Activated T-cell treated with anti-CD3 and anti-CD28 coated beads, Interleukin-2, amount 50 U/mL, for 1 hour (primary cell): ENCODE results near the gene KBTBD13.
"Not testable (repeated sequence)": the region's sequence is repeated elsewhere in the genome, so short reads cannot be mapped to it uniquely, and the experiment has no call there.

ENCODE experiments used
- DNase-seq: peaks from one replicate; pipeline ENCODE4 v3.0.0-alpha.2; 2020

The KBTBD13 gene

DNA sequence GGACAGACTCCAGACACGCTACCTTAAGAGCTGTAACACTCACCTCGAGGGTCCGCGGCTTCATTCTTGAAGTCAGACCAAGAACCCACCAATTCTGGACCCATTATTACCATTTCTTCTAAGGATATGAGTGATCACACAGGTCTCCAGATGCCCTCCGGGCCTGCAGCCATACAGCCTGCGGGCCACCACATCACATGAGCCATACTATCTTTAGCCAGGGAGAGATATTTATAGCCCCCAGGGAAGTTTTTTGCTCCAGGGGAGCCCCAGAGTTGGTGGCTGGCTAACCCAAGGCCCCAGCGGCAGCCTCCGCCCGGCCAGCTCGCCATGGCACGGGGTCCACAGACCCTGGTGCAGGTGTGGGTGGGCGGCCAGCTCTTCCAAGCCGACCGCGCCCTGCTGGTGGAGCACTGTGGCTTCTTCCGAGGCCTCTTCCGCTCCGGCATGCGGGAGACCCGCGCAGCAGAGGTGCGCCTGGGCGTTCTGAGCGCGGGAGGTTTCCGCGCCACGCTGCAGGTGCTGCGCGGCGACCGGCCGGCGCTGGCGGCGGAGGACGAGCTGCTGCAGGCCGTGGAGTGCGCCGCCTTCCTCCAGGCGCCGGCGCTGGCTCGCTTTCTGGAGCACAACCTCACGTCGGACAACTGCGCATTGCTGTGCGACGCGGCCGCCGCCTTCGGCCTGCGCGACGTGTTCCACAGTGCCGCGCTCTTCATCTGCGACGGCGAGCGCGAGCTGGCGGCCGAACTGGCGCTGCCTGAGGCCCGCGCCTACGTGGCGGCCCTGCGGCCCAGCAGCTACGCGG is at the start of gene KBTBD13:
TSS of gene KBTBD13 (plus strand) at position 261 of the 805 bp plus-strand sequence. CDS start at position 331, 70 bp downstream.
- DNase-seq: no peak

DNA sequence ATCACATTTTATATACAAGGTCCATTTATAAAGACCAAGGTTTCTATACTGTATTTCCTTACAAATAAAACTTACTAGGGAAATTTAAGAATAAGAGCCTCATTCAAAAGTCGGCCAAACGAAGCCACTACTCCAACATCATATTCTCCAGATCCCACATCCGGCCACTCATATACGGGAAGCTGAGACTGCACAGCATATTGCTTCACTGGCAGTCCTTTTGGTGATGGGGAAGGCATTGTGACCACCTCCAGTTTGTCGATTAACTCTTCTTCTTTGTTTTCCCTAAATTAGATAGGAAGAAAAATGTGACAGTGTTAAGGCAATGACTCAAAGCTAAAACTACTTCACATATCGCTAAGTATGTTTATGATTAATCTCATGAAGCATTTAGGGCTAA is 49.8 kb upstream of the KBTBD13 start:
- no peak for DNase-seq

- no peak for DNase-seq
Measured at GRCh38 chr15:65027593-65027992, 49.0 kb upstream of the KBTBD13 start.

GRCh38 chr15:65028338-65028737 is 48.2 kb upstream of the KBTBD13 start:
- no peak for DNase-seq

DNA sequence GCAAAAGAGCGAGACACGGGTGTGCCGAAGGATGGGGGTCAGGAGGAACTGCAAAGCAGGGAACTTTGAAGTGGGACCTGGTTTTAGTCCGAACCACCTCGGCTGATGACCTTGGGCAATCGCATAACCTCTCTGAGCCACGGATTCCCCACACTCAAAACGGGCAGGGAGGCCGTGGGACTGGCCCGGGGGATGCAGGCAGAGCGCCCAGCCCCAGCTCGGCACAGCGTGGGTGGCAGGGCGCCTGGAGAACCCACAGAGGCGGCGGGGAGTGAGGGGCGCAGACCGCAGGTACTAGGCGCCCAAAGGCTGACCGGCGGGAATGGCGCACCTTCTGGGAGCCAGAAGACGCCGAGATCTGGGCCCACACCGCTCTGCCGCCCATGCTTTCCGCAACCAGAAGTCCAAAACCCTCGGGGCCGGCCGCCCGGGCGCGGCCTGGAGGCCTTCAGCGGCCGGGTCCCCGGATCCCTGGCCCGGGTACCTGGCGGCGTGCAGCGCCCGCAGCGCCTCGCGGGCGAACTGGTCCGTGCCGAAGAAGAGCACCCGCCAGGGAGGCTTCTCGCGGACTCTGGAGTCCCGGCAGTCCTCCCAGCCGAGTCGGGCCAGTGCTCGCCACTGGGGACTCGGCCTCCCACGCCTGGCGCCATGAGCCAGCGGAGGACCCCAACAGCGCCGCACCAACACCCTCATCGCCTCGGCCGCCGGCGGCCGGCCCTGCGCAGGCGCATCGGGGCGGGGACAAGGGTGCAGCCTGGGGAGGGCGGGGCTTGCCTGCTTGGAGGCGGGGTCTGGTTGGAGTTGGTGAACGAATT is 47.4 kb upstream of the KBTBD13 start, which contains the start of gene MTFMT:
TSS of gene MTFMT (minus strand) at position 719 of the 815 bp plus-strand sequence. CDS start at position 693, 26 bp downstream.
- peak; percentile 96 for DNase-seq

GRCh38 chr15:65029736-65030208 is 46.8 kb upstream of the KBTBD13 start:
- DNase-seq: peak; percentile 24

GRCh38 chr15:65032801-65033537 is 43.6 kb upstream of the KBTBD13 start:
- DNase-seq: peak; percentile 44

DNA sequence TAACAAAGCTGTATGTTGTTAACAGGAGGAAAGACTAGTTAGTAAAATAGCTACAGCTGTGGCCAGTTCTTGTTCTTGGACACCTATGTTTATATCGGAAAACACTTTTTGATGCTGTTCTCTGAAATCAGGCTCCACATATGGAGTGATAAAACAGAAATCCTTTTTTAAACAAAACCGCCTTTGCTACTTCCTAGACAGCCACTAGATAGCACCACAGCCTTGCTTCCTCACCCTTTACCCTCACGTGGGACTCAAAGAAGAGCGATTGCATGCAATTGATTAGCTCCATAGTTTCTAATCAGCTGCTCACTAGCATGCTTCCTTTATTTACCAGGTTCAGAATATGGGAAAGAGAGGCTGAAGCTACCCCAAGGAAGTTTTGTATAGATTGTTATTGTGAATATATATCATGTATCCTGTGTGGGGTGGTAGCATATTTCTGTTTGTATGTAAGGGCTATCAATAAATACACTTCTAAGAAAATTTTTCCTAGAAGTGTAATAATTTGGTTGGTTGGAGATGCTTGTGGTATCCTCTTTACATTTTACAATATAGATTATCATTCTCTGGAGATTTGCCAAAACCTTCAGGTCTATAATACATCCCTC is 42.8 kb upstream of the KBTBD13 start:
- DNase-seq: no peak

DNA sequence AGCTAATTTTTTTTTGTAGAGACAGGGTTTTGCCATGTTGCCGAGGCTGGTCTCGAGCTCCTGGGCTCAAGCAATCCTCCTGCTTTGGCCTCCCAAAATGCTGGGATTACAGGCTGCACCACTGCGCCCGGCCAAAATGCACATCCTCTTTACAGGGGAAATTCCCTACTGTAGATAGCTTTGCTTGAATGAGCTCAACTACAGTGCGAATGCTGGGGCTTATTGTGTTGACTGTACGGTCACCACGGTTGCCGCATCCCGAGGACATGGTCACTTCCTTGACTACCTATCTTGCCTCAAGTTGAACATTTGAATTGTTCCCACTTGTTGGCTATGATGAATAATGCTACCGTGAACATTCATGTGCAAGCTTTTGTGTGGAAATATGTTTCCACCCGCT is 41.8 kb upstream of the KBTBD13 start:
- DNase-seq: no peak

DNA sequence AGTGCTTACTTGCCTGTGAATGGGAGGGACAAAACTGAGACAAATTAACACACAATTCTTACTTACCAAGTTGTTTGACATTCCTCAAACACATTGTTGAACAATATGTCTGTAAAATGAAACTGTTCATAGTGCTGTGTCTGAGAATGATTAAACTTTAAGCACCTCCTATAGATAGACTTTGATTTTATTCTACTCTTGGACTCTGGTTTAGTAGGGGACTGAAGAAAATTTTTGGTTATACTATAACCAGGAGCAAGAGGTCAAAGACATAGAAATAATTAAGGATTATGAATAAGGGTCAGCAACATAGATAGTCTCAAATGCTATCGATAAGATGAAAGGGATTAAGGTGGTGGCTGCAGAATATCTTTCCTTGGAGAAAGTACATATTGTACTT is 39.2 kb upstream of the KBTBD13 start:
- no peak for DNase-seq

DNA sequence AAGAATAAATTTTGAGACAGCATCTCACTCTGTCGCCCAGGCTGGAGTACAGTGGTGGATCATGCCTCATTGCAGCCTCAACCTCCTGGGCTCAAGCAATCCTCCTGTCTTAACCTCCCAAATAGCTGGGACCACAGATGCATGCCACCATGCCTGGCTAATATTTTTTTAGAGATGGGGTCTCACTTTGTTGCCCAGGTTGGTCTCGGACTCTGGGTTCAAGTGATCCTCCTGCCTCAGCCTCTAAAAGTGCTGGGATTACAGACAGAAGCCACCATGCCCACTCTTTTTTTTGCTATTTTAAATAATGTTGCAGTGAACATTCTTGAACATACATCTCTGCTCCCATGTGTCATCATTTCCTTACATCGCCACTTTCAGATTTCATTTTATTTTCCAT is 38.1 kb upstream of the KBTBD13 start:
- no peak for DNase-seq

DNA sequence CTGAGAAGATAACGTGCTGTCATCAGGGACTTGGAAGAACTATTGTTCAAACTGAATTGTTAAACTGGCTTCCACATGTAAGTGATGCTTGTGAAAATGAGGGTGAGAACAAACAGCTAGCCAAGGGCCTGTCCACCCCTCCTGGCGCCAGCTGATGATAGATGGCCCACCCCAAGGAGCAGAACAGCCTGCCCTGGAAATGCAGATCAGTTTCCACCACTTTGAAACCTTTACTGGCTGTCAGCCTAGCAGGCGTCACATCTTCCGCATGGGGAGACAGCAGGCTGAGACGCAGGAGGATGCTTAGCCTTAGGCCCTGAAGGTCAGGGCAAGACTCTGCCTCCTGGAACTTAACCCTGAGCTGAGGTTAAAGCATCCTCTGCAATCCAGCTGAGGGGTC is 37.7 kb upstream of the KBTBD13 start:
- no peak for DNase-seq

DNA sequence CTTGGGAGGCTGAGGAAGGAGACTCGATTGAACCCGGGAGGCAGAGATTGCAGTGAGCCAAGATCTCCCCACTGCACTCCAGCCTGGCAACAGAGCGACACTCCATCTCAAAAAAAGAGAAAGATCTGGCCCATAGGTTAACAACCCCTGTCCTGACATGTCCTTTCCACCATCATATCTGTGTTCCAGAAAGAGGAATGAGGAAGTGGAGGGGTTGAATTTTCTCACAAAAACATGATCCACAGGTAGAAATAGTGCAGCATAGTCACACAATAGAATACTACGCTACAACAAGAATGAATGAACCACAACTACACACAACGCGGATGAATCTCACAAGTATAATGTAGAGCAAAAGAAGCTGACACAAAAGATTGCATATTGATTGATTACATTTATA is 36.1 kb upstream of the KBTBD13 start:
- DNase-seq: no peak

DNA sequence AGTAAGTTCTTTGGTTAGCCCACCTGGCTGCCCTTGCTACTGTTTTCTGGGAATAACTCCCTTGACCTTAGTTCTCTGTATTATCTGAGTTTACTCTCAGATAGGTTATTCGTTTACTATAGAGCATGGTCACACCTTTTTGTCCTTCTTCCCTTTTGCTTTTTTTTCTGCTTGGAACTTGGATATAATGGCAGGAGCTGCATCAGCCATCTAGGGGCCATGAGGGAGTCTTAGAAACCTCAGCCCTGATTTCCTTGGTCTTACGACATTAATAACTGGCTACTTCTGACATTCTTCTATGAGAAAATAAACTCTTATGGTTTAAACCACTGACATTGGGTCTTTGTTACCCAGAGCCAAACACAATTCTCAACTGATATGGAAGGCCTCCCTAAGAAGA is 34.8 kb upstream of the KBTBD13 start:
- DNase-seq: no peak

DNA sequence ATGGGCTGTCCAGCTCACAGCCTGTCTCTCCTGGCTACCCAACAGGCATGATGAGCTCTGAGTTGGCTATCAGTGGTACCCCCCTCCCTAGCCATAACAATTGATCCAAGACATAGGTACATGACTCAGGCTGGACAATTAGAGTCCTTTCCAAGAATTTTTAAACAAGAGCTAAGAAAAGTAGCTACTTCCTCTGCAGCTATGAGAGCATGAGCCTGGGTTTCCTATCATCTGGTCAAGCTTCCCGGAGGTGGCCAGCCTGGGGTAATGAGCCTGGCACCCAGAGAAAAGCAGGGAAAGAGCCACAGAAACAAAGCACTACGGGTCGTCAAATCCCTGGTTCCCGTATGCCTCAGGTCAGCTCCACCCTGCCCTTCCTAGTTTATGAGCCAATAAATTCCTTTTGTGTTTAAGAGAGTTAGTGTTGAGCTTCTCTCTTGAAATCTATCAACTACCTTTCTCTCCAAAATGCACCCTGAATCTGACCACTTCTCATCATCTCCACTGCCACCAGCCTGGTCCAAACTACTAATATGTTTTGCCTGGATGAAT is 33.7 kb upstream of the KBTBD13 start:
- no peak for DNase-seq

DNA sequence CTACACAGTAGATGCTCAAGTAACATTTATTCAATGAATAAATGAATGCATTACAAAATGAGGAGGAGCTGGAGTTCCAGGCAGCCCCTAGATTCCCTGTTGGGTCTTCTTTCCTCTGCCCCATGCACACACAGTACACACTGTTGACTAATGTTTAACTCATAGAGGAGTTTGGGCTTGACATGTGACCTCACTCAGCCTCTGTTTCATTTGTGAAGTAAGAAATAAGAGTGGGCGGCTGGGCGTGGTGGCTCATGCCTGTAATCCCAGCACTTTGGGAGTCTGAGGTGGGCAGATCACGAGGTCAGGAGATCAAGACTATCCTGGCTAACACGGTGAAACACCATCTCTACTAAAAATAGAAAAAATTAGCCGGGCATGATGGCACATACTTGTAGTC is 32.3 kb upstream of the KBTBD13 start:
- DNase-seq: not testable (repeated sequence)

- DNase-seq: no peak
Measured at GRCh38 chr15:65044724-65045481, 31.6 kb upstream of the KBTBD13 start, which contains the start of gene SLC51B. Gene SLC51B, plus strand, starts transcription at chr15:65045387. Its CDS starts 4,618 bp downstream, at chr15:65050005.

DNA sequence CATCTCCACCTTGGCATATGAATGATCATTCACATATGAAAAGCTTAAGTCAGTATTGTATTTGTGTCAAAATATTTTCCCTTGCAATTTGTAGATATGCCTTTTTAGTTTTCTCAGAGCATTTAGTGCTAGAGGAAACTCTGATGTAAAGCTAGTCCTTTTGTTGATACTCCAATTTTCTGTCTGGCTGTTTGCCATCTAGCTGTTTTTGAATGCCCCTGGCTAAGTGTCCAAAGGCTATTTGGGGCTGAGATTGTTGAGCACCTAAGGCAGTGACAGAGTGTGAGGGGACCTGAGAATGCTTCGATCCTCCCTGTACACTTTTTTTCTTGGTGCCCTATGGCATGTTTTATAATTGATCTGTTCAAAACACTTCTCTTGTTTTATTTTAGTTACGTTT is 28.3 kb upstream of the KBTBD13 start:
- DNase-seq: no peak

GRCh38 chr15:65049418-65049840 is 27.1 kb upstream of the KBTBD13 start:
- peak; percentile 79 for DNase-seq

GRCh38 chr15:65050270-65050669 is 26.3 kb upstream of the KBTBD13 start:
- no peak for DNase-seq

GRCh38 chr15:65051266-65051665 is 25.3 kb upstream of the KBTBD13 start:
- DNase-seq: no peak
